Stimulated activated CD4-positive, alpha-beta T cell treated with anti-CD3 and anti-CD28 coated beads, Interleukin-2, amount 100 ng/mL, for 48 hours (primary cell): ENCODE data around the gene NPFFR1.

Experiments
- DNase-seq, 2 donors: peaks; one replicate each; pipeline ENCODE4 v3.0.0-alpha.2; 2020

The NPFFR1 gene

GRCh38 chr10:70283445-70284399 lies at the start of gene NPFFR1:
Gene NPFFR1 (minus strand): TSS chr10:70284004. CDS start chr10:70283676, 328 bp downstream.
- DNase-seq, result no peak

GRCh38 chr10:70333268-70333667 lies 49.5 kb upstream of the NPFFR1 start:
- DNase-seq, result no peak

GRCh38 chr10:70331486-70332268 lies 47.9 kb upstream of the NPFFR1 start:
- no peak for DNase-seq

GRCh38 chr10:70331160-70331485 lies 47.3 kb upstream of the NPFFR1 start:
- no peak for DNase-seq

- no peak for DNase-seq
Measured at GRCh38 chr10:70330671-70331070, 46.9 kb upstream of the NPFFR1 start.

GRCh38 chr10:70328967-70329366 lies 45.2 kb upstream of the NPFFR1 start:
- no peak for DNase-seq

- no peak for DNase-seq
Measured at GRCh38 chr10:70328018-70328417, 44.2 kb upstream of the NPFFR1 start.

GRCh38 chr10:70324951-70325781 lies 41.4 kb upstream of the NPFFR1 start:
- no peak for DNase-seq

GRCh38 chr10:70324339-70324861 lies 40.6 kb upstream of the NPFFR1 start:
- DNase-seq, result no peak

GRCh38 chr10:70323697-70324338 lies 40.0 kb upstream of the NPFFR1 start:
- no peak for DNase-seq

- no peak for DNase-seq
Measured at GRCh38 chr10:70323138-70323696, 39.4 kb upstream of the NPFFR1 start.

- no peak for DNase-seq
Measured at GRCh38 chr10:70321897-70322890, 38.4 kb upstream of the NPFFR1 start.

GRCh38 chr10:70321233-70321632 lies 37.4 kb upstream of the NPFFR1 start:
- no peak for DNase-seq

- no peak for DNase-seq
Measured at GRCh38 chr10:70320751-70321150, 36.9 kb upstream of the NPFFR1 start.

- DNase-seq, result no peak
Measured at GRCh38 chr10:70319824-70320223, 36.0 kb upstream of the NPFFR1 start.

- DNase-seq, result no peak
Measured at GRCh38 chr10:70319183-70319582, 35.4 kb upstream of the NPFFR1 start.

GRCh38 chr10:70317943-70318318 lies 34.1 kb upstream of the NPFFR1 start:
- DNase-seq, result no peak

GRCh38 chr10:70317272-70317942 lies 33.6 kb upstream of the NPFFR1 start:
- no peak for DNase-seq

- no peak for DNase-seq
Measured at GRCh38 chr10:70315815-70316214, 32.0 kb upstream of the NPFFR1 start.

- no peak for DNase-seq
Measured at GRCh38 chr10:70315276-70315675, 31.5 kb upstream of the NPFFR1 start.
